Stimulated activated CD4-positive, alpha-beta T cell treated with anti-CD3 and anti-CD28 coated beads, TNF-alpha, amount 100 ng/mL, for 1 hour (primary cell): ENCODE measurements around the gene MPRIP.
"Not testable (repeated sequence)": the region's sequence is repeated elsewhere in the genome, so short reads cannot be mapped to it uniquely, and the experiment has no call there.

Experiments used
- DNase-seq, 3 donors: peaks; one replicate each; pipeline ENCODE4 v3.0.0-alpha.2; 2020; ENCODE audit warnings: low read depth in 3 of 3, low spot score in 1 of 3

Gene MPRIP

GRCh38 chr17:17125136-17126084 is 83.2 kb downstream of the MPRIP start:
- DNase-seq, result no peak

GRCh38 chr17:17126131-17127110 is 84.2 kb downstream of the MPRIP start:
- no peak for DNase-seq

GRCh38 chr17:17127156-17127555 is 84.9 kb downstream of the MPRIP start:
- DNase-seq, result no peak

- no peak for DNase-seq
These were observed 85.6 kb downstream of the MPRIP start for GRCh38 chr17:17127730-17128291.

- no peak for DNase-seq
These were observed 86.3 kb downstream of the MPRIP start for GRCh38 chr17:17128476-17129075.

- DNase-seq, result no peak
These were observed 87.2 kb downstream of the MPRIP start for GRCh38 chr17:17129466-17129865.

- no peak for DNase-seq
These were observed 88.0 kb downstream of the MPRIP start for GRCh38 chr17:17130077-17130844.

GRCh38 chr17:17131839-17132238 is 89.6 kb downstream of the MPRIP start:
- no peak for DNase-seq

- DNase-seq, result no peak
These were observed 90.5 kb downstream of the MPRIP start for GRCh38 chr17:17132746-17133145.

GRCh38 chr17:17134051-17134956 is 92.0 kb downstream of the MPRIP start:
- DNase-seq, result no peak

- DNase-seq, result no peak
These were observed 92.7 kb downstream of the MPRIP start for GRCh38 chr17:17134957-17135333.

GRCh38 chr17:17136221-17136620 is 94.0 kb downstream of the MPRIP start:
- DNase-seq, result not testable (repeated sequence)

- DNase-seq, result no peak
These were observed 95.7 kb downstream of the MPRIP start for GRCh38 chr17:17137731-17138585.

GRCh38 chr17:17139972-17140589 is 97.8 kb downstream of the MPRIP start:
- DNase-seq, result no peak

GRCh38 chr17:17140590-17140980 is 98.3 kb downstream of the MPRIP start:
- DNase-seq, result no peak

- DNase-seq, result no peak
These were observed 99.0 kb downstream of the MPRIP start for GRCh38 chr17:17141279-17141678.

- DNase-seq, result peak in 2 of 3 donors; percentile 23 to 31
These were observed 99.7 kb downstream of the MPRIP start for GRCh38 chr17:17141860-17142552.
